Spleen (tissue), 7 donors: ENCODE measurements around the gene UNC13B.

Source experiments
- POLR2A ChIP-seq, 3 donors: fragments of 450-650 bp; IDR thresholded peaks; one replicate each; pipeline ENCODE4 v1.5.1; 2017; ENCODE audit warnings: antibody characterized with exemption in 3 of 3, mild to moderate bottlenecking in 1 of 3
- POLR2AphosphoS5 ChIP-seq, 3 donors: sonication (generic); formaldehyde crosslinking; IDR thresholded peaks; one replicate each; pipeline ENCODE4 v1.5.1; 2017; ENCODE audit warnings: antibody characterized with exemption in 3 of 3
- TF ChIP-seq, protein P1 (sequence below), 11 experiments: fragments of 200-600 bp in 7 of 11; fragments of 450-650 bp in 4 of 11; sonication (generic) in 4 of 11; IDR thresholded peaks in 8 of 11; conservative IDR thresholded peaks in 3 of 11; 1 replicate in 7 of 11; 2 replicates in 4 of 11; pipeline versions ENCODE4 v1.4.0 to v1.8.0; 2016 to 2021; ENCODE audit warnings: antibody characterized with exemption in 11 of 11, inconsistent platforms in 4 of 11, mild to moderate bottlenecking in 1 of 11
- donor health status: DM: no; HTN: no; CAD: no; lungs with moderate emphysema.
- donor health status: DM: no; HTN: no; CAD: no.
- donor health status: DM: no; HTN: no; CAD: no.

DNA sequence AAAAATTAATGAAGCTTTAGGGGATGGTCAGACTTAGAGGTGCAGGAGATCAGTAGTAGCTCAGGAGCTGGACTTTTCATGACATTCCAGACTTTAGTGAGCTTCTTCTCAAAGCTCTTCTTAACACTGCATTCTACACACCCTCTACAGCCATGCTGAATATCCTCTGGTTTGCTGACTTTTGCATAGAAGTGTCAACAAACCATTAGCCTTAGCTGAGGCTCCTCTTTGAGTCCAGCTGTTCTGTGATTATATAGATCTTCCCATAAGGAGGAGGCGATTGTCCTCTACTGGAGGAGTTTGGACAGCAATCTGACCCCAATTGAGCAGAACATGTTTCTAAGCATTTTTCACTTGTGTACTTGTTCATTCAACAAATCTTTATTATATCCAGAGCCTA, 253.1 kb downstream of the UNC13B start:
- TF ChIP-seq, protein P1, sequence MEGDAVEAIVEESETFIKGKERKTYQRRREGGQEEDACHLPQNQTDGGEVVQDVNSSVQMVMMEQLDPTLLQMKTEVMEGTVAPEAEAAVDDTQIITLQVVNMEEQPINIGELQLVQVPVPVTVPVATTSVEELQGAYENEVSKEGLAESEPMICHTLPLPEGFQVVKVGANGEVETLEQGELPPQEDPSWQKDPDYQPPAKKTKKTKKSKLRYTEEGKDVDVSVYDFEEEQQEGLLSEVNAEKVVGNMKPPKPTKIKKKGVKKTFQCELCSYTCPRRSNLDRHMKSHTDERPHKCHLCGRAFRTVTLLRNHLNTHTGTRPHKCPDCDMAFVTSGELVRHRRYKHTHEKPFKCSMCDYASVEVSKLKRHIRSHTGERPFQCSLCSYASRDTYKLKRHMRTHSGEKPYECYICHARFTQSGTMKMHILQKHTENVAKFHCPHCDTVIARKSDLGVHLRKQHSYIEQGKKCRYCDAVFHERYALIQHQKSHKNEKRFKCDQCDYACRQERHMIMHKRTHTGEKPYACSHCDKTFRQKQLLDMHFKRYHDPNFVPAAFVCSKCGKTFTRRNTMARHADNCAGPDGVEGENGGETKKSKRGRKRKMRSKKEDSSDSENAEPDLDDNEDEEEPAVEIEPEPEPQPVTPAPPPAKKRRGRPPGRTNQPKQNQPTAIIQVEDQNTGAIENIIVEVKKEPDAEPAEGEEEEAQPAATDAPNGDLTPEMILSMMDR (IDR thresholded peaks at IDR 0.05 in 8 of 11, conservative IDR thresholded peaks at IDR 0.05 in 3 of 11) = no peak
- TF ChIP-seq POLR2AphosphoS5 (IDR thresholded peaks at IDR 0.05) (no peak), POLR2A (IDR thresholded peaks at IDR 0.05) (no peak)
